Astrocyte (in vitro differentiated cells and primary cell): Measurements from ENCODE around the gene MAPK10.

Experiments used
- CTCF ChIP-seq: IDR thresholded peaks from 2 replicates; pipeline ENCODE4 v1.5.1; 2011; ENCODE audit warnings: low read depth, mild to moderate bottlenecking, inconsistent platforms, low read length, moderate library complexity; ENCODE audit not compliant: insufficient read depth
- EZH2 ChIP-seq: IDR thresholded peaks from 2 replicates; pipeline ENCODE4 v1.6.1; 2012; ENCODE audit warnings: mild to moderate bottlenecking, low read length, inconsistent platforms; ENCODE audit not compliant: insufficient read depth

GRCh38 chr4:86256086-86256485 is 103.8 kb downstream of the MAPK10 start:
- no peak for TF ChIP-seq CTCF
- TF ChIP-seq EZH2, result no peak
